Right ventricle myocardium inferior (tissue), 1 donor: ENCODE results near the gene PLA2G6. TPM values are rescaled to one million over a fixed set of nuclear protein-coding genes. Genes with fewer than 3 reads are reported as not detected.
A peak's percentile ranks its signal among the peaks of the same experiment; 100 is the strongest.

Experiments
- ATAC-seq: fragments of 200-7000 bp; cut with Tn5 transposase; one replicate; pipeline ENCODE4 v1.9.1; 2020; ENCODE audit warnings: mild to moderate bottlenecking, moderate library complexity
- DNase-seq: peaks from one replicate; pipeline ENCODE4 v3.0.0; 2021; ENCODE audit errors: missing footprints
- intact Hi-C: fragments of 100-400 bp; cut with DNase I; formaldehyde crosslinking; loops from one replicate; pipeline ENCODE4 v1.11.0; 2022
- long read RNA-seq: library from polyadenylated mRNA; unstranded; transcript quantifications from one replicate; pipeline ENCODE4 v2.0.0, GENCODE V29; 2021
- total RNA-seq: library from RNA; stranded (reverse); fragmentation: NEBNext Ultra II Directional; extraction: Animal tissue kit (Norgen Biotek cat#: 25700); gene quantifications from one replicate; pipeline ENCODE4 v1.2.1, GENCODE V29; 2021
- donor health status: DM: no; HTN: yes; CAD: no; lungs with severe emphysema.

PLA2G6 gene, protein sequence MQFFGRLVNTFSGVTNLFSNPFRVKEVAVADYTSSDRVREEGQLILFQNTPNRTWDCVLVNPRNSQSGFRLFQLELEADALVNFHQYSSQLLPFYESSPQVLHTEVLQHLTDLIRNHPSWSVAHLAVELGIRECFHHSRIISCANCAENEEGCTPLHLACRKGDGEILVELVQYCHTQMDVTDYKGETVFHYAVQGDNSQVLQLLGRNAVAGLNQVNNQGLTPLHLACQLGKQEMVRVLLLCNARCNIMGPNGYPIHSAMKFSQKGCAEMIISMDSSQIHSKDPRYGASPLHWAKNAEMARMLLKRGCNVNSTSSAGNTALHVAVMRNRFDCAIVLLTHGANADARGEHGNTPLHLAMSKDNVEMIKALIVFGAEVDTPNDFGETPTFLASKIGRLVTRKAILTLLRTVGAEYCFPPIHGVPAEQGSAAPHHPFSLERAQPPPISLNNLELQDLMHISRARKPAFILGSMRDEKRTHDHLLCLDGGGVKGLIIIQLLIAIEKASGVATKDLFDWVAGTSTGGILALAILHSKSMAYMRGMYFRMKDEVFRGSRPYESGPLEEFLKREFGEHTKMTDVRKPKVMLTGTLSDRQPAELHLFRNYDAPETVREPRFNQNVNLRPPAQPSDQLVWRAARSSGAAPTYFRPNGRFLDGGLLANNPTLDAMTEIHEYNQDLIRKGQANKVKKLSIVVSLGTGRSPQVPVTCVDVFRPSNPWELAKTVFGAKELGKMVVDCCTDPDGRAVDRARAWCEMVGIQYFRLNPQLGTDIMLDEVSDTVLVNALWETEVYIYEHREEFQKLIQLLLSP
- 11.4 TPM for total RNA-seq
- long read RNA-seq, partial matches to known transcripts = 0 of 2 reads
- long read RNA-seq, other reads (novel, unspliced or antisense) = 1 of 2 reads

DNA sequence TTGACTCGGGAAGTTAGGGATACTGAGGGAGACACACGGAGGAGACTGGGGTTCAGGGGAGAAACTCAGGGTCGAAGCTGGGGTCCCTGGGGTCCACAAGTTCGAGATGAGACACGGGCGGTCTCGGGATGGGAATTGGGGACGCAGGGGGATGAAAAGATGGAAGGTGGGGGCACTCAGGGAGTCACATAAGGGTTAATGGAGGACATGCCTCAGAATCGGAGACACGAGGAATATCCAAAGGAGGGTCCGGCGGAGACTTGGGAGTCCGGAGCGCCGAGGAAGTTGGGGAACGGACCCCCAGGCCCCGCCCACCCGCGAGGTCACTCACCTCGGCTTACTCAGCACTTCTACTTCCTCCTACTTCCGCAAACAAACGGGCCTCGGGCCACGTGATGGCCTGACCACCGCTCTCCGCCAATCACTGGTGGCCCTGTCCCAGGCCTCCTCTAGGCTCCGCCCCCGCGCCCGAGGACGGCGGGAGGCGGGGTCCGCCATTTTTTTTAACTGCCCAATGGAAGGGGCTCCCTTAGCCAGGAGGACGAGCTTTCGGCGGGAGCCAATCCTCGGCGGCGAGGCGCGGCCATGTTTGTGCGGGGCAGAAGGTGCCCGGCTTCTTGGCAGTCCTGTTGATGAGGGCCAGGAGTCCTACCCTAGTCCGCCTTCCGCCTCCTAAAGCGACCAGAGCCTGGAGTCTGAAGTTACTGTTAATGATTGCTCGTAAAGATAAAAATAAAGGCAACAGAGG is at the start of gene PLA2G6:
PLA2G6 (minus strand) TSS at position 378 of the 748 bp plus-strand sequence. CDS start 12,404 bp downstream, outside the sequence.
- intact Hi-C loops = loop anchor here (5.0 kb wide), 1 partner anchor 91 kb away; the partner anchor contains the start of gene TMEM184B
- DNase-seq (peak; percentile 99), ATAC-seq (peak; percentile 98)

DNA sequence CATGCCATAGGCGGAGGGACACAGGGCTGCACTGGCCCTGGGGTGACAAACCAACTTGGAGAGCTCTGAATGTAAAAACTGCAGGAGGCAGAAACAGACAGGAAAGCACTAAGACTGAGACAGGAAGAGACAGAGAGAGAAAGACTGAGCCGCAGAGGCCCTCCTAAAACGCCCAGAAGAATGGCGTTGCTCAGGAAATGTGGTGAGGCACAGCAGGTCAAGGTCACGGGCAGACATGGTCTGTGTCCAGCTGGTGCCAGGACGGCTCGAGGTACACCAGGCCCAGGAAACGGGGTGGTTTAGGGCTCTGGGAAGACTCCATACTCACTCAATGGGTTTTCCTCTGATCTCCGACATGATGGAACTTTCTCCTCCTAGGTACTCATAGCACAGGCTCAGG is 49.3 kb upstream of the PLA2G6 start:
- ATAC-seq = no peak
- no peak for DNase-seq
- intact Hi-C loops = loop anchor here (5.0 kb wide), 1 partner anchor 119 kb away; the partner anchor contains the start of gene BAIAP2L2

DNA sequence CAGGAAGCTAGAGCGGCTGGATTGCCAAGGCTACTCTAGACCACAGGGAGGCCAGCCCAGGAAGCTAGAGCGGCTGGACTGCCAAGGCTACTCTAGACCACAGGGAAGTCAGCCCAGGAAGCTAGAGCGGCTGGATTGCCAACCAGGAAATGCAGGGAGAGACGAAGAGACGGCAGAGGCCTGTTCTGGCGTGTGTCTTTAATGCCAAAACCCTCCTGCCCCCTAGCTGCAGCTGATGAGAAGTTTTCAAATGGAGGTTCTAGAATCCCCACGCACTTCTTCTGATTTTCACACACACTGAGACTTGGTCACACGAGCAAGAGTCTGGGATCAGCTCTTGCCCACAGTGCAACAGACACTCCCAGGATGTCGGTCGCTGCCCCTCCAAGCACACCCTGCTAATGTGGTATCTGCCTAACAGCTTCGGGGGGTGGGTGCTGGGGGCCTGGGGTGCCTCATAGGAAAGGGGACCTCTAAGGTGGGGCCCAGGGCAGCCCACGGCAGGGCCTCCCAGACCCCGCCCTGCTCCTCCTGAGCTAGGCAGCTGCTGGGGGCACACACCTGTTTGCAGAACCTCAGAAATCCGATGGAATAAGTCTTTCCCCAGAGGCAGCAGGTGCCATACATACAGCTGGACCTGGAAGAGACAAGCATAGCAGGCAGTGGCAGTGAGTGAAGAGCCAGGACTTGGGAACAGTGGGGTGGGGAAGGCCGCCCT is 48.6 kb upstream of the PLA2G6 start:
- intact Hi-C loops = loop anchor here (5.0 kb wide), 1 partner anchor 118 kb away; the partner anchor contains the start of gene BAIAP2L2
- DNase-seq = peak; percentile 80
- ATAC-seq = peak; percentile 55

DNA sequence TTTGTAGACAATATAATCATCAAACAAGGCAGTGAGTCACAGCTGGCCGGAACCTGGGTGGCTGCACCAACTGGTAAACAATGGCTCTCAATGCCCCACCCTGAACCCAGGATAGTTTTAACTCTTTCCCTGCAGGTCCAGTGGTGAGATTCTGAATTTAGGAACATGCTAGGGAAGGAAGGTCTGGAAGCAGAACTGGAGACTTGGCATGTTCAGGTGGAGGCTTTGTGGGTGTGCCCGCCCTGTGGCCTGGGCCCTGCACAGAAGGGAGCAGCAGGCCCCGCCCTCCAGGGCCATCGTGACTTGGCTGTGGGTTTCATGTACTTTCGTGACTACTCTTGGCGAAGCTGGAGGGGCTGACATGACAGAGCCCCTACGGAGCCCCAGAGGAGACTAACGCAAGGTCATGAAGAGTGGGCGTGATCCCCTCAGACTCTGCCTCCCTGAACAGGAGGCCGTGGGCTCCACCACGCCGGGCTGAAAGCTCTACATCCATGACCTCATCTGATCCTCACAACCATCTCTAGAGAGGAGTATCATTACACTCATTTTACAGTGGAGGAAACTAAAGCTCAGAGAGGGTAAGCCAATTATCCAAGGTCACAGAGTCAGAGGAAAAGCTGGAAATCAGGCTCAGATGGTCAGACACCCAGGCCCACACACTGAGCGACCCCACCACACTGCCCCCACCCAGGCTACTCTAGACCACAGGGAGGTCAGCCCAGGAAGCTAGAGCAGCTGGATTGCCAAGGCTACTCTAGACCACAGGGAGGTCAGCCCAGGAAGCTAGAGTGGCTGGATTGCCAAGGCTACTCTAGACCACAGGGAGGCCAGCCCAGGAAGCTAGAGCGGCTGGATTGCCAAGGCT is 47.5 kb upstream of the PLA2G6 start:
- intact Hi-C loops = no loop called here
- ATAC-seq = peak; percentile 44
- DNase-seq = peak; percentile 77

DNA sequence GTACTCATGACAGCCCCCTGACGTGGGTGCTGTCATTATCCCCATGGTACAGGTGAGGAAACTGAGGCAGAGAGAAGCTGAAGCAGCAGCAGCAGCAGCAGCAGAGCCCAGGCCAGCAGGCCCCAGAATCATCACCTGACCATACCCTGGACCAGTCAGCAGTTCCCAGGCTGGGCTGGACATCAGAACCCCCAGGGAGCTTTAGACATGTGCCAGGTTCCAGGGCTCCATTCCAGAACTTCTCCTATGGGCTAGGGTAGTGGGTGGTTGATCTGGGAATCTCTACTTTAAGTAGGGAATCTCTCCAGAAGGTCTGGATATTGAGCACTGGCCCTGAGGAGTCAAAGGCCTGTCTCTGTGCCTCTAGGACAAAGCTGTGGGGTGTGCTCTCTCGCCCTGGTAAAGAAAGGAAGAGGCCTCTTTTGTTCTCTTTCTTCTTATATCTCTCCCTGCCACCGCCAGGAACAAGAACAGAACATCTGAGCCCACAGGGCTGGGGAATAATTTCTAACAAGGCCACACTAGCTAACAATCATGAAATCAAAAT is 46.8 kb upstream of the PLA2G6 start:
- DNase-seq (no peak), ATAC-seq (no peak)
- intact Hi-C loops = no loop called here

DNA sequence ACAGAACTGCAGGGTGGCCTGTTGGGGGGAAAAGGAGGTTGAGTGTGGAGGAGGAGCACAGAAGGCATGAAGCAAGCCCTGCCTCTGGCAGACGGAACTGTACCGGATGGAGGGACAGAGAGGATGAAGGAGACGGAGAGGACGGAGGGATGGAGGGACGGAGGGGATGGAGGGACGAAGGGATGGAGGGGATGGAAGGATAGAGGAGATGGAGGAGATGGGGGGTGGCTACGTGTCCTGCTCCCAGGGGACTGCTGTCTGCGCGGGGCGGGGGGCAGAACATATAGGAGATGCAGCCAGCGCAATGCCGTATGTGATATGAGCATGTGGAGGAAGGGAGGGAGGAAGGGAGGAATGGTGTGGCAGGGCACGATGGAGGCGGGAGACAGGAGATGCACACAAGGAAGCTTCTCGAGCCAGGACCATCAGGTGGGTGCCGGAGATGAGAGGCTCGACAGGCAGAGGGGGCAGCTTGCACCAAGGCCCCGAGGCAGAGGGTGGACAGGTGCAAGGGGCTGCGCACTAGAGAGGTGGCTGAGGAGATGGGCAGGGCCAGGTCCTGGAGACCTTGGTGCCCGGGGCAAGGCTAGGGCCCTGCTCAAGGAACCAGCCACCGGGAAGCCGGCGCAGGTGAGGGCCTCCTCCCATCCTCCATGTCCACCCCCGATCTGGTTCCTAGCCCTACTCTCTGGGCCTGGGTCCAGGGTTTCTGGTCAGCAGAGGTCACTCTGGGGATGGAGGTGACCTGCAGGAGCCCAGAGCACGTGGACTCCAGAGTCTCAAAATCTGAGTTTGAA is 45.4 kb upstream of the PLA2G6 start:
- DNase-seq (no peak), ATAC-seq (no peak)
- intact Hi-C loops = no loop called here

DNA sequence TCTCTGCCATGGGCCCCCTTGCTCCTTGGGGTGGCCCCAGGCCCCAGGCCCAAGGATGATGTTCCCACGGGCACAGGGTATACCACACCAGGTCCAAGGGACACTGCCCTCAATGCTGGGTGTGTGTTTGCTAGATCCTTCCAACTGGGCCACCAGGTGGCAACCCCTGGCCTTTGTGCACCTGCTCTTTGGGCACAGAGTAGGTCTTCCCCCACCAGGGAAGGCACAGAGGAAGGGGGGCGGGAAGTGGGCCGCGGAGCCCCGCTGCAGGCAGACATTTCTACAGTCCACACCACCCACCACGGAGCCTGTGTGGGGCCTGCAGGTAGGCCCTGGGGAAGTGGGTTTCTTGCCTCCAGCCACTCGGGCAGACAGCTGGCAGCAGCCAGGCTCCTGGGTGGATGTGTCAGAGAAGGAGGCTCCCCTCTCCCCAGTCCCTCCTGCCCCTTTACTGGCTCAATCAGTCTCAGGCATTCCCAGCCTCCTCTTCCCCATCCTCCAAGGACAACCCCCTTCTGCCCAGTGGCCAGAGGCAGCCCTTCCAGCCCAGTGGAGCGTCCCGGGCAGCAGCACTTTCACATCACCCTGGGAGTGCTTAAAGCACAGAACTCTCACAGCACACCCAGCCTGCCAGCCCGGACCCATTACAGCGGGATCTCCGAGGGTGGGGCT is 41.8 kb upstream of the PLA2G6 start:
- no peak for ATAC-seq
- DNase-seq = no peak
- intact Hi-C loops = no loop called here

DNA sequence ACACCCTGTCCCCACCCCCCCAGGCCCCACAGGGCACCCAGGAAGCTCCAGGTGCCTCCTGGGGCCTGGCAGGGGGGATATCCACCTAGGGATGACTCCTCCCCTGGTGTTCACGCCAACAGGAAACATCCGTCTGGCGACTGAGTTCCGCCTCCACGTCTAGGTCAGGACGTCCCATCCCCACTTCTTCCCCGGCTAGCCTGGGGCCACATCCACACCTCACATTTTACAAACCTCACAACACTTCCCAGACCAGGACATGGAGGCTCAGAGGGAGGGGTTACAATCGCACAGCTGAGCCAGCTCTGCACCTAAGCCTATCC is 41.1 kb upstream of the PLA2G6 start:
- DNase-seq = no peak
- intact Hi-C loops = no loop called here
- ATAC-seq = no peak

DNA sequence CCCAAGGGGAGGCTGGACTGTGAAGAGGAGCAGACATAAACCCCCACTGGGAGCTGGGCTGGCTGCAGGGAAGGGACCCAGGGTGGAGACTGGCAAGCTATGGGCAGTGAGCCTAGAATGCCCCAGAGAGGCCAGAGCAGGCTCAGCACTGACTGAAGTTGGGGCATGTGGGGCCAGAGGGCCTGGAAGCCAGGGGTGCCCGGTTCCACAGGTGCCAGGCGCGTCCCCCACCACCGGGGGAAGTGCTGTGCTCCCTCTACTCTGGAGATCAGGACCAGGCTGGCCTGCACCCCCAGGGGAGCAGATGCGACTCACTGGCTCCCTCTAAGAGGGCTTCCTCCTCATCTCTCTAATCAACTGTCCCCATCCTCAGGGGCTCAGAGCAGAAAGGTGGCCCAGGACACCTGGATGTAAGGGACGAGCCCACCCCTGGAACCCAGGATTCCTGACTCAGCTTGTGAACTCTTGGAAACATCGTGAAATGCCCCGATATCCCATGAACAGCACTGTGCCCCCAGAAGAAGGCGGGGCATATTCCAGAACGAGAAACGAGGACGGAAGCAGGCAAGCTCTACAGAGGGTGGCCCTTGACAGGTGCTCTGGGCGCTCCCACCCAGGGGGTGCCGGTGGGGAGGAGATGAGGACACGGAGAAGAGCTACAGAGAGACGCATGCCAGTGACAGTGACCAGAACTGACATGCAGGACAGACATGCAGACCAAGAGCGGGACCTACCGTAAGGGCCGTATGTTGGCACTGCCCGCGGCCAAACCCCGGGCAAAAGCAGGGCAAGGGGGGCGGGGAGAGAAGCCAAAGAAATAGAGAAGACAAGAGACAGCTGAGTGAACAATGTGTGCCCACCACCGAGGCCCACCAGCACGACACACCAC is 40.5 kb upstream of the PLA2G6 start:
- no peak for DNase-seq
- intact Hi-C loops = no loop called here

DNA sequence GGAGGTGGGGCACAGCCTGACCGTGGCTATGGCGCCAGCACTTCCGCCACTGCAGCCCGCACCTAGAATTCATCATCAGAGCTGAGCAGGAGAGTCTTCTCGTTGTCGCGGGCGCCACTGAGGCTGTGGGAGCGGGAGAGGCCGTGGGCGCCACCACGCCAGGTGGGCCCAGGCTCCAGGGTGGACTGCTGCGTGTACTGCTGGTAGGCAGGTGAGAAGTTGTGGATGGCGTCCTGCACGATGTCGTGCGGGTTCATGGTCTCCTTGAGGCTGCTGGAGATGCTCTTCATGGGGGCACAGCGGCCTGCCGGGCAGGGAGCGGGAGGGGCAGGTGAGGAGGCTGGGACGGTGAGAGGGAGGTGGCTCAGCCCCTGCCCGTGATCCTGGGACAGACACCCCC is 39.8 kb upstream of the PLA2G6 start:
- intact Hi-C loops = no loop called here
- ATAC-seq = no peak
- no peak for DNase-seq

More for the DNA sequence above, 40.5 kb upstream of the PLA2G6 start:
- no peak for ATAC-seq

DNA sequence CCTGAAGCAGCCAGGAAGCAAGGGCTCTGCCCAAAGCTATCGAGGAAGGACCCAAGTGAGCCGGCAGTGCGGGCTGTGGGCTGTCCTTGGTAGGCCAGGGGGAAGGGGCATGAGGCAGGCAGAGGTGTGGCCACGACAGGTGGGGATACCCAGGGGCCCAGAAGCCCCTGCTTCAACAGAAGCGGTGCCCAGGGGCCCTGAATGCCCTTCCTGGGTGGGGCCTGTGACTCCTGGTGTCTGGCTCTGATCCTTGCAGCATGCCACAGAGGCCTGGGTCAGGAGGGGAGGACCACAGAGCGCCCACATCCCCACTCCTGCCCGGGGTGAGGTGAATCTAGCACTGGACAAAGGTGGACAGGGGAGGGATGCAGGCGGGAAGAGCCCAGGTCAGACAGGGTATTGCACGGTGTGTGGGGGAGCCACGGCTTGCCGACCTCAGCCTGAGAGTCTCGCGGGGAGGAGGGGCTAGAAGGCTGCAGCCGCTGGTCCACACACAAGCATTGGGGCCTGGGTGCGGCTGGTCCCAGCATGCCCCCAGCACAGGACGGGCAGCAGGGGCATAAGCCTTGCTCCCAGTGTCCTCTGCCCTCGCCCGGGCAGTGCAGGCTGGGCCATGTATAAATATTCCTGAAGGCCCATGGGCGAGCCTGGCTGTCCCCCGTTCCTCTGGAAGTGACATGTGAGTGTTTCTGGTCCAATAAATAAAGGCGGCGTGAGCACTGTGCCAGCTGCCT is 39.2 kb upstream of the PLA2G6 start:
- DNase-seq (no peak), ATAC-seq (no peak)
- intact Hi-C loops = no loop called here

DNA sequence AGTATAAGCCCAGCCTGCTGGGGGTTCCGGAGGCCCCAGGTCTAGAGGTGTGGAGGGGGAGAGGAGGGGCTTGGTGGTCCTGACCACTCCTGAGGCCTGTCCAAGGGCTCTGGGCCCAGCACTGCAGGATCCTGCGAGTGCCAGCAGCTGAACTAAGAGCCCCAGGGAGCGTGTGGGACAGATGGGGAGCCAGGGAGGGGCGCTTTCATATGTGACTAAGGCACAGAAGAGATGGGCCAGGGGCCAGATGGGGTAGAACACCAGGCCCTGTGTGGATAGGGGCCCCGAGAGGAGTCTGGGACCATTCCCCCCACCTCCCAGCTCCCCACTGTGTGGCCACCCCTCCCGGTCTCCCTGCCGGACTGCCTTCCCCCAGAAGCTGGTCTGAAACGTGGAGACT is 38.5 kb upstream of the PLA2G6 start:
- no peak for DNase-seq
- ATAC-seq = no peak
- intact Hi-C loops = no loop called here

DNA sequence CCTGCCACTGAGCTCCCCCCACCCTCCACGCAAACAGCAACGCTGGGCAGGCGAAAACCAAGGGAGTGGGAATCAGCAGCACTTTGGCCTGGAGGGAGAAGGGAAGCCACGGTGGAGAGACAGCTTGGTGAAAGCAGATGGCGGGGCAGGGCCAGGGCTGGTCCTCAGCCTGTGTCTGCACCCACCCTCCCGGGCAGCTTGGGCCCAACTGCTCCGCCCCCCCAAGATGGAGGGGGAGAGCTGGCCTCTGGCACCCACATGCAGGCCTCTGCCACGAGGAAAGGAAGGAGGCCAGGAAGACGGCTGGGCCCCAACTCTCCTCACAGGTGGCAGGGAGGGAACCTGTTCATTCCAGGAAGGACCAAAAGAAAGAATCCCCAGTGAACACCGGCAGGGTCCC is 38.0 kb upstream of the PLA2G6 start:
- ATAC-seq = no peak
- intact Hi-C loops = no loop called here
- DNase-seq = no peak
